GM18520 (cell line): ENCODE data around the gene SCGB3A1.

Experiments used
- ATAC-seq: cut with Tn5 transposase; IDR thresholded peaks from one replicate; pipeline ENCODE4 v1.9.1; 2021; ENCODE audit not compliant: unreplicated experiment

Gene SCGB3A1

GRCh38 chr5:180606215-180606785, 15.0 kb upstream of the SCGB3A1 start:
- no peak for ATAC-seq

GRCh38 chr5:180605554-180606214, 14.4 kb upstream of the SCGB3A1 start:
- ATAC-seq, result no peak

GRCh38 chr5:180604271-180604670, 13.0 kb upstream of the SCGB3A1 start:
- no peak for ATAC-seq

GRCh38 chr5:180603076-180603594, 11.8 kb upstream of the SCGB3A1 start:
- ATAC-seq, result no peak

GRCh38 chr5:180602481-180603075, 11.3 kb upstream of the SCGB3A1 start:
- no peak for ATAC-seq

- ATAC-seq, result no peak
These were observed 10.5 kb upstream of the SCGB3A1 start for GRCh38 chr5:180601591-180602480.

- ATAC-seq, result no peak
These were observed 9.3 kb upstream of the SCGB3A1 start for GRCh38 chr5:180600554-180601041.

GRCh38 chr5:180599981-180600553, 8.8 kb upstream of the SCGB3A1 start:
- ATAC-seq, result no peak

- ATAC-seq, result no peak
These were observed 8.3 kb upstream of the SCGB3A1 start for GRCh38 chr5:180599590-180599914.

- no peak for ATAC-seq
These were observed 7.7 kb upstream of the SCGB3A1 start for GRCh38 chr5:180598797-180599589.

- no peak for ATAC-seq
These were observed 7.0 kb upstream of the SCGB3A1 start for GRCh38 chr5:180598316-180598701.

- no peak for ATAC-seq
These were observed 5.5 kb upstream of the SCGB3A1 start for GRCh38 chr5:180596668-180597231.

GRCh38 chr5:180596115-180596667, 4.9 kb upstream of the SCGB3A1 start:
- ATAC-seq, result no peak

GRCh38 chr5:180595381-180596114, 4.2 kb upstream of the SCGB3A1 start:
- ATAC-seq, result no peak

- ATAC-seq, result no peak
These were observed 3.7 kb upstream of the SCGB3A1 start for GRCh38 chr5:180595046-180595379.

- ATAC-seq, result no peak
These were observed 3.2 kb upstream of the SCGB3A1 start for GRCh38 chr5:180594311-180595045.

GRCh38 chr5:180593446-180594206, 2.3 kb upstream of the SCGB3A1 start:
- ATAC-seq, result no peak

- no peak for ATAC-seq
These were observed 877 bp upstream of the SCGB3A1 start for GRCh38 chr5:180592176-180592575.
